Adrenal gland (tissue), 12 donors: ENCODE results near the gene FAM78A. TPM values are rescaled to one million over a fixed set of nuclear protein-coding genes. Genes with fewer than 3 reads are reported as not detected.

Source experiments
- DNase-seq, 7 donors: peaks; one replicate each; pipeline ENCODE4 v3.0.0-alpha.2; 2019 to 2020
- H3K27ac ChIP-seq, 5 donors: fragments of 200-600 bp; sonication (generic) in 4 of 5; 1 replicate in 3 of 5; 2 replicates in 2 of 5; pipeline versions ENCODE4 v1.5.1 to v1.8.0; 2016 to 2020; ENCODE audit warnings: mild to moderate bottlenecking in 1 of 5
- H3K27me3 ChIP-seq: fragments of 200-600 bp; 2 replicates; pipeline ENCODE4 v1.8.0; 2021
- H3K36me3 ChIP-seq, 2 donors: fragments of 200-600 bp; replicated peaks in 1 of 2; 1 replicate in 1 of 2; 2 replicates in 1 of 2; pipeline versions ENCODE4 v1.5.1 to v1.8.0; 2018 to 2022
- H3K4me1 ChIP-seq, 2 donors: fragments of 200-600 bp; replicated peaks in 1 of 2; 1 replicate in 1 of 2; 2 replicates in 1 of 2; pipeline versions ENCODE4 v1.5.1 to v1.8.0; 2018 to 2021
- H3K4me3 ChIP-seq, 4 donors: fragments of 200-600 bp; sonication (generic) in 3 of 4; one replicate each; pipeline ENCODE4 v1.5.1; 2016 to 2018
- H3K9me3 ChIP-seq, 3 donors: fragments of 200-600 bp; sonication (generic) in 1 of 3; replicated peaks in 1 of 3; 1 replicate in 2 of 3; 2 replicates in 1 of 3; pipeline versions ENCODE4 v1.5.1 to v1.8.0; 2016 to 2021
- CTCF ChIP-seq, 6 experiments: fragments of 450-650 bp in 4 of 6; fragments of 200-600 bp in 2 of 6; sonication (generic) in 1 of 6; IDR thresholded peaks; 1 replicate in 5 of 6; 2 replicates in 1 of 6; pipeline versions ENCODE4 v1.5.1 to v1.8.0; 2016 to 2021; ENCODE audit warnings: antibody characterized with exemption in 6 of 6, mild to moderate bottlenecking in 2 of 6, moderate library complexity in 1 of 6
- POLR2A ChIP-seq, 2 donors: fragments of 450-650 bp; IDR thresholded peaks; one replicate each; pipeline ENCODE4 v1.6.1; 2017; ENCODE audit warnings: antibody characterized with exemption in 2 of 2, mild to moderate bottlenecking in 2 of 2, moderate library complexity in 1 of 2
- WGBS, 4 donors: extraction: QIAGEN DNeasy Blood & Tissue Kit in 2 of 4; methylation state at CpG; one replicate each; pipeline versions ENCODE4 v1.1.5 to v1.1.7; 2013 to 2017; 5-methylcytosine and 5-hydroxymethylcytosine counted together
- intact Hi-C, 2 donors: fragments of 100-400 bp; cut with DNase I; formaldehyde crosslinking; loops; one replicate each; pipeline versions ENCODE4 v1.14.1 to v1.15.0; 2022 to 2023
- polyA plus RNA-seq, 3 donors: library from polyadenylated mRNA; stranded (reverse); fragments of 200-250 nt in 2 of 3; fragments of 350-450 nt in 1 of 3; fragmentation: Illumina TruSeq in 1 of 3; extraction: RNeasy Lipid Tissue Mini Kit (QIAGEN cat#74804) in 1 of 3; gene quantifications; one replicate each; pipeline ENCODE4 v1.2.3, GENCODE V29; 2013 to 2014
- total RNA-seq, 9 donors: library from RNA; depleted of rRNA in 4 of 9; stranded (reverse); fragments of >200 nt in 4 of 9; fragments of 120-200 nt in 1 of 9; fragmentation: NEBNext Ultra II Directional in 1 of 9; extraction: Animal tissue kit (Norgen Biotek cat#: 25700) in 1 of 9; gene quantifications; one replicate each; pipeline versions ENCODE4 v1.1.0 to v1.2.4, GENCODE V29; 2013 to 2023
- donor health status: healthy with polysubstance abuse.
- donor health status: Bipolar disorder and iron deficiency.
- donor health status: DM: yes; HTN: yes; CAD: no.
- donor health status: DM: no; HTN: no; CAD: no.
- donor health status: DM: no; HTN: no; CAD: no.
- donor health status: DM: yes; HTN: yes; CAD: no.

FAM78A gene
- total and polyA plus RNA-seq, 12 donors: 1.1 to 11.7 (median 6.5) TPM

- H3K4me3 ChIP-seq: peak overlapping the region in 1 of 4 donors; percentile 69
- peaks cover 0 to 7% of the 10 kb centered on the region in 2 donors for H3K4me1 ChIP-seq
- no peaks in the 10 kb centered on the region for H3K36me3 ChIP-seq
- peak overlapping the region in 4 of 5 donors; percentile 15 to 80 (median 60) for H3K27ac ChIP-seq
- DNase-seq: no peak
- no peak for TF ChIP-seq CTCF (IDR thresholded peaks at IDR 0.05)
- TF ChIP-seq POLR2A (IDR thresholded peaks at IDR 0.05): no peak
- H3K27me3 ChIP-seq: no peaks in the 10 kb centered on the region
- intact Hi-C loops: no loop called here
- WGBS, 4 donors: 68 to 83% (median 73%) methylated on average over 19 to 29 of the region's 29 CpGs
- H3K9me3 ChIP-seq: no peaks in the 10 kb centered on the region
Observed at GRCh38 chr9:131275332-131276093, 797 bp downstream of the FAM78A start.

- DNase-seq: peak in 1 of 7 donors; percentile 50
- H3K36me3 ChIP-seq: no peaks in the 10 kb centered on the region
- H3K4me3 ChIP-seq: peak overlapping the region in 1 of 4 donors; percentile 69
- peaks cover 0 to 7% of the 10 kb centered on the region in 2 donors for H3K4me1 ChIP-seq
- intact Hi-C loops: no loop called here
- H3K27me3 ChIP-seq: no peaks in the 10 kb centered on the region
- peak overlapping the region; percentile 9 to 80 (median 45) for H3K27ac ChIP-seq
- no peaks in the 10 kb centered on the region for H3K9me3 ChIP-seq
- 54 to 64% (median 62%) methylated on average over 9 to 18 of the region's 18 CpGs for WGBS, 4 donors
- TF ChIP-seq CTCF (IDR thresholded peaks at IDR 0.05) (no peak), POLR2A (IDR thresholded peaks at IDR 0.05) (peak in 1 of 2 donors; percentile 7)
Observed at GRCh38 chr9:131274674-131275331, 1.5 kb downstream of the FAM78A start.

GRCh38 chr9:131273856-131274673 is 2.2 kb downstream of the FAM78A start:
- WGBS, 4 donors: 64 to 75% (median 69%) methylated on average over 6 to 13 of the region's 13 CpGs
- H3K36me3 ChIP-seq: no peaks in the 10 kb centered on the region
- peak overlapping the region in 4 of 5 donors; percentile 9 to 80 (median 56) for H3K27ac ChIP-seq
- intact Hi-C loops: no loop called here
- H3K4me3 ChIP-seq: peak overlapping the region in 1 of 4 donors; percentile 69
- TF ChIP-seq CTCF (IDR thresholded peaks at IDR 0.05) (no peak), POLR2A (IDR thresholded peaks at IDR 0.05) (no peak)
- DNase-seq: no peak
- H3K27me3 ChIP-seq: no peaks in the 10 kb centered on the region
- H3K4me1 ChIP-seq: peaks cover 0 to 7% of the 10 kb centered on the region in 2 donors
- H3K9me3 ChIP-seq: no peaks in the 10 kb centered on the region
